SK-N-SH treated with all-trans-retinoic acid at 6 μM for 48 hours (cell line): ENCODE data around the gene NCS1.

ENCODE experiments used
- ARNTL ChIP-seq: fragments of 450-650 bp; formaldehyde crosslinking; IDR thresholded peaks from 2 replicates; pipeline ENCODE4 v1.5.0; 2020; ENCODE audit warnings: low read depth, mild to moderate bottlenecking, moderate library complexity, borderline replicate concordance
- ESRRG ChIP-seq: fragments of 250-450 bp; sonication (Bioruptor Pico); IDR thresholded peaks from 2 replicates; pipeline ENCODE4 v1.6.1; 2021; ENCODE audit warnings: mild to moderate bottlenecking
- ISL1 ChIP-seq: fragments of 250-450 bp; sonication (Bioruptor Pico); IDR thresholded peaks from 2 replicates; pipeline ENCODE4 v2.1.2; 2022; ENCODE audit warnings: mild to moderate bottlenecking, moderate library complexity
- OSR1 ChIP-seq: fragments of 250-450 bp; sonication (Bioruptor Pico); IDR thresholded peaks from 2 replicates; pipeline ENCODE4 v1.8.0; 2022; ENCODE audit warnings: moderate library complexity, mild to moderate bottlenecking, inconsistent platforms
- RARB ChIP-seq: fragments of 250-450 bp; sonication (Bioruptor Pico); IDR thresholded peaks from 2 replicates; pipeline ENCODE4 v1.8.0; 2021; ENCODE audit warnings: mild to moderate bottlenecking, moderate library complexity
- TCF4 ChIP-seq: fragments of 250-450 bp; sonication (Bioruptor Pico); IDR thresholded peaks from 2 replicates; pipeline ENCODE4 v1.8.0; 2021; ENCODE audit warnings: mild to moderate bottlenecking, moderate library complexity, borderline replicate concordance
- ZC3H10 ChIP-seq: fragments of 250-450 bp; sonication (Bioruptor Pico); IDR thresholded peaks from 2 replicates; pipeline ENCODE4 v1.5.1; 2021; ENCODE audit warnings: mild to moderate bottlenecking, moderate library complexity
- ZFP3 ChIP-seq: fragments of 250-450 bp; sonication (Bioruptor Pico); IDR thresholded peaks from 2 replicates; pipeline ENCODE4 v1.5.0; 2020; ENCODE audit warnings: mild to moderate bottlenecking, moderate library complexity
- TF ChIP-seq, protein P1 (sequence below): fragments of 250-450 bp; sonication (Bioruptor Pico); IDR thresholded peaks from 2 replicates; pipeline ENCODE4 v1.8.0; 2020; ENCODE audit warnings: mild to moderate bottlenecking, moderate library complexity, borderline replicate concordance
- TF ChIP-seq, protein P2 (sequence below): fragments of 250-450 bp; sonication (Bioruptor Pico); IDR thresholded peaks from 2 replicates; pipeline ENCODE4 v1.8.0; 2021; ENCODE audit warnings: low read depth, mild to moderate bottlenecking, moderate library complexity, borderline replicate concordance
- TF ChIP-seq, protein P3 (sequence below): fragments of 250-450 bp; sonication (Bioruptor Pico); IDR thresholded peaks from 2 replicates; pipeline ENCODE4 v1.5.0; 2020; ENCODE audit warnings: mild to moderate bottlenecking, moderate library complexity

DNA sequence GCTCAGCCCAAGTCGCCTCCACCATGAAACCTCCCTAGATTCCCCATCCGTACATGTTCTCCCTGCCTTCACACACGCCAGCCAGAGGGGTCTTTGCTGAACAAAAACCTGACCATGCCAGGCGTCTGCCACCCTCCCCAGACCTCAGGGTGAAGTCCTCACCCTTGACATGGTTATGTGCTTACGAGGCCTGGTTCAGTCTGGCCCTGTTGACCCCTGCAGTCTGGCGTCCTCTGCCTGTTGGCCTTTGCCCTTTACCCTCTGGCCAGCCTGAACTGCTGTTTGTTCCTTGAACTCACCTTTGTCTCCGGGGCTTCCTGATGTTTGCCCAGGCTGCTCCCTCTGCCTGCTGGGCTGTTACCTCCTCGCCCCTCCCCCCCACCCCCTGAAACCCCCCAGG, 29.8 kb downstream of the NCS1 start:
- TF ChIP-seq, protein P1, sequence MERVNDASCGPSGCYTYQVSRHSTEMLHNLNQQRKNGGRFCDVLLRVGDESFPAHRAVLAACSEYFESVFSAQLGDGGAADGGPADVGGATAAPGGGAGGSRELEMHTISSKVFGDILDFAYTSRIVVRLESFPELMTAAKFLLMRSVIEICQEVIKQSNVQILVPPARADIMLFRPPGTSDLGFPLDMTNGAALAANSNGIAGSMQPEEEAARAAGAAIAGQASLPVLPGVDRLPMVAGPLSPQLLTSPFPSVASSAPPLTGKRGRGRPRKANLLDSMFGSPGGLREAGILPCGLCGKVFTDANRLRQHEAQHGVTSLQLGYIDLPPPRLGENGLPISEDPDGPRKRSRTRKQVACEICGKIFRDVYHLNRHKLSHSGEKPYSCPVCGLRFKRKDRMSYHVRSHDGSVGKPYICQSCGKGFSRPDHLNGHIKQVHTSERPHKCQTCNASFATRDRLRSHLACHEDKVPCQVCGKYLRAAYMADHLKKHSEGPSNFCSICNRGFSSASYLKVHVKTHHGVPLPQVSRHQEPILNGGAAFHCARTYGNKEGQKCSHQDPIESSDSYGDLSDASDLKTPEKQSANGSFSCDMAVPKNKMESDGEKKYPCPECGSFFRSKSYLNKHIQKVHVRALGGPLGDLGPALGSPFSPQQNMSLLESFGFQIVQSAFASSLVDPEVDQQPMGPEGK, result no peak
- no peak for TF ChIP-seq ARNTL (CRISPR knock-in tag)
- TF ChIP-seq, protein P2, sequence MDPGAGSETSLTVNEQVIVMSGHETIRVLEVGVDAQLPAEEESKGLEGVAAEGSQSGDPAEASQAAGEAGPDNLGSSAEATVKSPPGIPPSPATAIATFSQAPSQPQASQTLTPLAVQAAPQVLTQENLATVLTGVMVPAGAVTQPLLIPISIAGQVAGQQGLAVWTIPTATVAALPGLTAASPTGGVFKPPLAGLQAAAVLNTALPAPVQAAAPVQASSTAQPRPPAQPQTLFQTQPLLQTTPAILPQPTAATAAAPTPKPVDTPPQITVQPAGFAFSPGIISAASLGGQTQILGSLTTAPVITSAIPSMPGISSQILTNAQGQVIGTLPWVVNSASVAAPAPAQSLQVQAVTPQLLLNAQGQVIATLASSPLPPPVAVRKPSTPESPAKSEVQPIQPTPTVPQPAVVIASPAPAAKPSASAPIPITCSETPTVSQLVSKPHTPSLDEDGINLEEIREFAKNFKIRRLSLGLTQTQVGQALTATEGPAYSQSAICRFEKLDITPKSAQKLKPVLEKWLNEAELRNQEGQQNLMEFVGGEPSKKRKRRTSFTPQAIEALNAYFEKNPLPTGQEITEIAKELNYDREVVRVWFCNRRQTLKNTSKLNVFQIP (CRISPR knock-in tag), result no peak
- no peak for TF ChIP-seq ISL1 (CRISPR knock-in tag)
- TF ChIP-seq TCF4 (CRISPR knock-in tag), result no peak
- TF ChIP-seq RARB (CRISPR knock-in tag), result no peak
- TF ChIP-seq ZC3H10 (CRISPR knock-in tag), result no peak
- TF ChIP-seq, protein P3, sequence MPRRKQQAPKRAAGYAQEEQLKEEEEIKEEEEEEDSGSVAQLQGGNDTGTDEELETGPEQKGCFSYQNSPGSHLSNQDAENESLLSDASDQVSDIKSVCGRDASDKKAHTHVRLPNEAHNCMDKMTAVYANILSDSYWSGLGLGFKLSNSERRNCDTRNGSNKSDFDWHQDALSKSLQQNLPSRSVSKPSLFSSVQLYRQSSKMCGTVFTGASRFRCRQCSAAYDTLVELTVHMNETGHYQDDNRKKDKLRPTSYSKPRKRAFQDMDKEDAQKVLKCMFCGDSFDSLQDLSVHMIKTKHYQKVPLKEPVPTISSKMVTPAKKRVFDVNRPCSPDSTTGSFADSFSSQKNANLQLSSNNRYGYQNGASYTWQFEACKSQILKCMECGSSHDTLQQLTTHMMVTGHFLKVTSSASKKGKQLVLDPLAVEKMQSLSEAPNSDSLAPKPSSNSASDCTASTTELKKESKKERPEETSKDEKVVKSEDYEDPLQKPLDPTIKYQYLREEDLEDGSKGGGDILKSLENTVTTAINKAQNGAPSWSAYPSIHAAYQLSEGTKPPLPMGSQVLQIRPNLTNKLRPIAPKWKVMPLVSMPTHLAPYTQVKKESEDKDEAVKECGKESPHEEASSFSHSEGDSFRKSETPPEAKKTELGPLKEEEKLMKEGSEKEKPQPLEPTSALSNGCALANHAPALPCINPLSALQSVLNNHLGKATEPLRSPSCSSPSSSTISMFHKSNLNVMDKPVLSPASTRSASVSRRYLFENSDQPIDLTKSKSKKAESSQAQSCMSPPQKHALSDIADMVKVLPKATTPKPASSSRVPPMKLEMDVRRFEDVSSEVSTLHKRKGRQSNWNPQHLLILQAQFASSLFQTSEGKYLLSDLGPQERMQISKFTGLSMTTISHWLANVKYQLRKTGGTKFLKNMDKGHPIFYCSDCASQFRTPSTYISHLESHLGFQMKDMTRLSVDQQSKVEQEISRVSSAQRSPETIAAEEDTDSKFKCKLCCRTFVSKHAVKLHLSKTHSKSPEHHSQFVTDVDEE, result no peak
- TF ChIP-seq ZFP3 (CRISPR knock-in tag), result no peak
- no peak for TF ChIP-seq ESRRG
- no peak for TF ChIP-seq OSR1 (CRISPR knock-in tag)
